Fibroblast of lung (primary cell): Measurements from ENCODE around the gene TMEM126A. TPM values are rescaled to one million over a fixed set of nuclear protein-coding genes. Genes with fewer than 3 reads are reported as not detected.

Experiments used
- DNase-seq, 2 donors: peaks; one replicate each; pipeline versions ENCODE4 v3.0.0 to v3.0.0-alpha.2; 2010; ENCODE audit warnings: low read depth in 2 of 2
- H2AFZ ChIP-seq: 2 replicates; pipeline ENCODE4 v1.5.1; 2012; ENCODE audit warnings: low read length, control low read depth, inconsistent platforms
- H3K27ac ChIP-seq: 2 replicates; pipeline ENCODE4 v1.5.1; 2011; ENCODE audit warnings: low read length, control low read depth; ENCODE audit not compliant: insufficient read depth
- H3K27me3 ChIP-seq: 2 replicates; pipeline ENCODE4 v1.5.1; 2011; ENCODE audit warnings: mild to moderate bottlenecking, low read length; ENCODE audit not compliant: control insufficient read depth, insufficient read depth
- H3K36me3 ChIP-seq: 2 replicates; pipeline ENCODE4 v1.5.1; 2011; ENCODE audit warnings: low read length; ENCODE audit not compliant: control insufficient read depth, insufficient read depth
- H3K4me1 ChIP-seq: 2 replicates; pipeline ENCODE4 v1.5.1; 2011; ENCODE audit warnings: low read length; ENCODE audit not compliant: control insufficient read depth, insufficient read depth; ENCODE audit errors: extremely low read depth
- H3K4me2 ChIP-seq: 2 replicates; pipeline ENCODE4 v1.5.1; 2011; ENCODE audit warnings: low read length, control low read depth; ENCODE audit not compliant: insufficient read depth; ENCODE audit errors: extremely low read depth
- H3K4me3 ChIP-seq, 4 experiments: fragments of 200-600 bp in 1 of 4; sonication (generic) in 1 of 4; replicated peaks in 1 of 4; 2 replicates each; pipeline ENCODE4 v1.5.1; 2011 to 2016; ENCODE audit warnings: low read length in 4 of 4, low read depth in 3 of 4, mild to moderate bottlenecking in 3 of 4, control low read depth in 2 of 4, inconsistent platforms in 1 of 4, mixed read lengths in 1 of 4; ENCODE audit not compliant: insufficient read depth in 1 of 4; ENCODE audit errors: control extremely low read depth in 1 of 4
- H3K79me2 ChIP-seq: 2 replicates; pipeline ENCODE4 v1.5.1; 2012; ENCODE audit warnings: mild to moderate bottlenecking, low read length, inconsistent platforms; ENCODE audit not compliant: control insufficient read depth, insufficient read depth
- H3K9ac ChIP-seq: 2 replicates; pipeline ENCODE4 v1.5.1; 2011; ENCODE audit warnings: mild to moderate bottlenecking, low read length, control low read depth; ENCODE audit not compliant: insufficient read depth
- H3K9me3 ChIP-seq: 2 replicates; pipeline ENCODE4 v1.5.1; 2012; ENCODE audit warnings: low read depth, low read length; ENCODE audit not compliant: control insufficient read depth, insufficient read depth
- H4K20me1 ChIP-seq: 2 replicates; pipeline ENCODE4 v1.5.1; 2011; ENCODE audit warnings: low read length; ENCODE audit not compliant: control insufficient read depth, insufficient read depth; ENCODE audit errors: extremely low read depth
- CTCF ChIP-seq, 2 donors: IDR thresholded peaks in 1 of 2; conservative IDR thresholded peaks in 1 of 2; 1 replicate in 1 of 2; 2 replicates in 1 of 2; pipeline ENCODE4 v1.5.1; 2011 to 2012; ENCODE audit warnings: low read length in 2 of 2, control low read depth in 1 of 2, inconsistent platforms in 1 of 2, low read depth in 1 of 2, mild to moderate bottlenecking in 1 of 2
- EZH2 ChIP-seq: IDR thresholded peaks from 2 replicates; pipeline ENCODE4 v1.5.1; 2012; ENCODE audit warnings: low read length, control low read depth, mild to moderate bottlenecking; ENCODE audit errors: missing control alignments
- polyA plus RNA-seq, 2 donors: library from polyadenylated mRNA; depleted of rRNA in 1 of 2; stranded (reverse) in 1 of 2; unstranded in 1 of 2; fragments of >200 nt; gene quantifications; 2 replicates each; pipeline ENCODE4 v1.2.1, GENCODE V29; 2011 to 2012; ENCODE audit warnings: missing spikeins in 1 of 2
- total RNA-seq: library from RNA; depleted of rRNA; stranded (reverse); fragments of >200 nt; gene quantifications from 2 replicates; pipeline ENCODE4 v1.2.1, GENCODE V29; 2014

TMEM126A gene
- total and polyA plus RNA-seq, 2 donors (not counting 1 experiment from before 2014, with no cell fraction given): 36.0 to 76.6 TPM

DNA sequence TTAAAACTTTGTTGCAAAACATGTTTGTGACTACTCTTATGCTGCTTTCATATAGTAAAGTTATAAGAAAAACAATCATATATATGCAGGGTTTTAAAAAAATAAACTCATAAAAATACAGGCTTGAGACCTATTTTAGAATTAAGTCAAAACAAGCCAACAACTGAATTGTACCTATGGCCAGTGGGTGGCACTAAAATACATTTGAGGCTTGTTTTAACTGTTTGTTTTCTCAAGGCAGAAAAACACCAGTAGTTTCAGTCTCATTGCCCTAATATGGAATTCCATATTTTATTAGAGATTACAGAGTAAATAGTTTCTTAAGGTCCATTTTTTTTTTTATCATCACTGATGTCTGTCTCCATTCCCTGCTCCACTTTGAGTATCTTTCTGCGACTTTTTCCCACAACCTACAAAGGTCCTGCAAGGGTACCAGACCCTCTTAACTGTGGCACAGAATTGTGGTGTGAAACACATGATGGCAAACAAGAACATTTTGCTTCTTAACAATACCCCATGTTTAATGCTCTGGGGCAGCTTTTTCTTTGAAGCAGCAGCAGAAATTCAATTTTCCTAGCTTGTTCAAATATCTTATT is 46.7 kb downstream of the TMEM126A start:
- Histone ChIP-seq H3K27ac (no peak overlapping the region), H3K4me2 (no peak overlapping the region), H4K20me1 (no peaks in the 10 kb centered on the region), H3K36me3 (peaks cover 14% of the 10 kb centered on the region), H3K27me3 (no peaks in the 10 kb centered on the region), H3K4me3 (no peak overlapping the region), H3K79me2 (no peaks in the 10 kb centered on the region), H3K9me3 (no peaks in the 10 kb centered on the region), H2AFZ (no peak overlapping the region), H3K9ac (no peak overlapping the region), H3K4me1 (peaks cover 2% of the 10 kb centered on the region)
- DNase-seq: peak; percentile 50 to 81
- peak in 1 of 2 donors; percentile 59 for TF ChIP-seq CTCF (conservative IDR thresholded peaks at IDR 0.05 in 1 of 2, IDR thresholded peaks at IDR 0.05 in 1 of 2; ENCODE audit: low read depth in 1 of 2, low read length in 2 of 2)
- TF ChIP-seq EZH2: no peak

GRCh38 chr11:85695546-85695945 is 47.8 kb downstream of the TMEM126A start:
- peaks cover 14% of the 10 kb centered on the region for H3K36me3 ChIP-seq
- H3K4me2 ChIP-seq: no peak overlapping the region
- no peak overlapping the region for H3K27ac ChIP-seq

DNA sequence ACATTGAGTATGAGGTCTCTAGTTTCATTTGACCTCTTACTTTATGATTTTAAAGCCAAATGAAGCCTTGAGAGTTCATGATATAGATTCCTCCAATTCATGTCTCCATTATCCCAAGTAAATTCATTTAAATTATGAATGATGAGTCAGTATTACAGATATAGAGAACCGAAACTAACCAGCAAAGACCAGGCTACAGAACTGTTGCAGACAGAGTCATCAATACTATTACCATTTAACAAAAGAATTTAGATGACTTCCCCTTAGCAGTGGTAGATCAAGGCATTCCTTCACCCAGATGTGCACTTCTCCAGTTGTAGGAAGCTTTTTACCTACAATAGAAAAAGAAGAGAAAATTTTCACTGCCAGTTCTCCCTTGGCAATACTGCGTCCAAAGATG is 50.0 kb downstream of the TMEM126A start:
- no peak overlapping the region for H3K27ac ChIP-seq
- no peak for TF ChIP-seq EZH2
- no peak for TF ChIP-seq CTCF (conservative IDR thresholded peaks at IDR 0.05 in 1 of 2, IDR thresholded peaks at IDR 0.05 in 1 of 2; ENCODE audit: low read depth in 1 of 2, low read length in 2 of 2)
- H3K27me3 ChIP-seq: no peaks in the 10 kb centered on the region
- H3K9me3 ChIP-seq: no peaks in the 10 kb centered on the region
- no peak overlapping the region for H3K4me3 ChIP-seq
- peaks cover 11% of the 10 kb centered on the region for H3K36me3 ChIP-seq
- DNase-seq: no peak
- H3K4me1 ChIP-seq: peaks cover 2% of the 10 kb centered on the region
- H3K9ac ChIP-seq: no peak overlapping the region
- H3K79me2 ChIP-seq: no peaks in the 10 kb centered on the region
- H3K4me2 ChIP-seq: no peak overlapping the region
- H2AFZ ChIP-seq: no peak overlapping the region
- no peaks in the 10 kb centered on the region for H4K20me1 ChIP-seq

More at GRCh38 chr11:85695546-85695945, 47.8 kb downstream of the TMEM126A start:
- Histone ChIP-seq H3K27me3 (no peaks in the 10 kb centered on the region), H3K4me1 (peaks cover 2% of the 10 kb centered on the region), H3K9ac (no peak overlapping the region), H2AFZ (no peak overlapping the region), H3K4me3 (no peak overlapping the region), H3K79me2 (no peaks in the 10 kb centered on the region), H3K9me3 (no peaks in the 10 kb centered on the region), H4K20me1 (no peaks in the 10 kb centered on the region)
- TF ChIP-seq EZH2: no peak
- TF ChIP-seq CTCF (conservative IDR thresholded peaks at IDR 0.05 in 1 of 2, IDR thresholded peaks at IDR 0.05 in 1 of 2; ENCODE audit: low read depth in 1 of 2, low read length in 2 of 2): no peak
- no peak for DNase-seq
